GM19023 (cell line): Measurements from ENCODE around the gene UNK.

ENCODE experiments used
- ATAC-seq: cut with Tn5 transposase; IDR thresholded peaks from one replicate; pipeline ENCODE4 v1.9.1; 2021; ENCODE audit warnings: mild to moderate bottlenecking, moderate library complexity; ENCODE audit not compliant: unreplicated experiment

UNK gene, protein sequence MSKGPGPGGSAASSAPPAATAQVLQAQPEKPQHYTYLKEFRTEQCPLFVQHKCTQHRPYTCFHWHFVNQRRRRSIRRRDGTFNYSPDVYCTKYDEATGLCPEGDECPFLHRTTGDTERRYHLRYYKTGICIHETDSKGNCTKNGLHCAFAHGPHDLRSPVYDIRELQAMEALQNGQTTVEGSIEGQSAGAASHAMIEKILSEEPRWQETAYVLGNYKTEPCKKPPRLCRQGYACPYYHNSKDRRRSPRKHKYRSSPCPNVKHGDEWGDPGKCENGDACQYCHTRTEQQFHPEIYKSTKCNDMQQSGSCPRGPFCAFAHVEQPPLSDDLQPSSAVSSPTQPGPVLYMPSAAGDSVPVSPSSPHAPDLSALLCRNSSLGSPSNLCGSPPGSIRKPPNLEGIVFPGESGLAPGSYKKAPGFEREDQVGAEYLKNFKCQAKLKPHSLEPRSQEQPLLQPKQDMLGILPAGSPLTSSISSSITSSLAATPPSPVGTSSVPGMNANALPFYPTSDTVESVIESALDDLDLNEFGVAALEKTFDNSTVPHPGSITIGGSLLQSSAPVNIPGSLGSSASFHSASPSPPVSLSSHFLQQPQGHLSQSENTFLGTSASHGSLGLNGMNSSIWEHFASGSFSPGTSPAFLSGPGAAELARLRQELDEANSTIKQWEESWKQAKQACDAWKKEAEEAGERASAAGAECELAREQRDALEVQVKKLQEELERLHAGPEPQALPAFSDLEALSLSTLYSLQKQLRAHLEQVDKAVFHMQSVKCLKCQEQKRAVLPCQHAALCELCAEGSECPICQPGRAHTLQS

DNA sequence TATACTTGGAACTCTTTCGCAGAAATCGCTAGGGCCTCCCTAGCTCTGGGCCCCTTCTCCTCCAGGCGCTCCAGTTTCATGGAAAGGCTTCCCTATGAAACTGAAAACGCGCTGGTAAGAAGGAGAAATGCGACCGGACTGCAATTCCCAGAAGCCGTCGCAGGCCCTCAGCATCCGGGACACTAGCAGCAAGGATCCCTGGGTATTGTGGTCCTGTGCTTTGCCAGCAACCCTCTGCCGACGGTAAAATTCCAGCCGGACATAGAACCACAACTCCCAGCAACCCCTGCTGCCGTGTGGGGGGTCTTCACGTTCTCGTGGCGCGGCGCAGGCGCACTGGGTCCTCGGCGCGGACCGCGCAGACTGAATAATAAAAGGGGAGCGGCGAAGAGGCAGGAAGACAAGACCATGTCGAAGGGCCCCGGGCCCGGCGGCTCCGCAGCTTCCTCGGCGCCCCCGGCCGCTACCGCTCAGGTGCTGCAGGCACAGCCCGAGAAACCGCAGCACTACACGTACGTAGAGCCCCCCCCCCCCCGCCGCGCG lies at the start of gene UNK:
TSS of gene UNK (plus strand) at position 334 of the 543 bp plus-strand sequence. CDS start at position 409, 75 bp downstream.
- peak; percentile 63 for ATAC-seq

DNA sequence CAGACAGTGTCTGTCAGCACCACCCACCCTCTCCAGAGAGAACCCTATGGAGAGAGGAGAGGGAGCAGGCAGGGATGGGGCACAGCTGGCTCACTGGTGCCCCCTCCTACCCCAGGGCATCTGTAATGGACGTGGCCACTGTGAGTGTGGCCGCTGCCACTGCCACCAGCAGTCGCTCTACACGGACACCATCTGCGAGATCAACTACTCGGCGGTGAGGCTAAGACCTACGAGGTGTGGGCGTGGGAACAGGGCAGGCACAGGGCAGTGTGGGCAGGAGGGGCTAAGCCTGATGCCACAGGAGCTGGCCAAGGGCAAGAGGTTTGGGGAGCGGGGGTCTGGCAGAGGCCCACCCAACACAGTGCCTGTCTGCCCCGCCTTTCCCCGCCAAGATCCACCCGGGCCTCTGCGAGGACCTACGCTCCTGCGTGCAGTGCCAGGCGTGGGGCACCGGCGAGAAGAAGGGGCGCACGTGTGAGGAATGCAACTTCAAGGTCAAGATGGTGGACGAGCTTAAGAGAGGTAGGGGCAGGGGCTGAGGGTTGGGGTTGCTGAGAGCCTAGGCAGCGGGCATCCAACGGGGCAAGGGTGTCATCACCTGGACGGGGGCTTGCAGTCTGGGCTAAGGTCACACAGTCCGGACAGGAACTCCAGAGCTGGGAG lies 48.3 kb upstream of the UNK start:
- no peak for ATAC-seq

DNA sequence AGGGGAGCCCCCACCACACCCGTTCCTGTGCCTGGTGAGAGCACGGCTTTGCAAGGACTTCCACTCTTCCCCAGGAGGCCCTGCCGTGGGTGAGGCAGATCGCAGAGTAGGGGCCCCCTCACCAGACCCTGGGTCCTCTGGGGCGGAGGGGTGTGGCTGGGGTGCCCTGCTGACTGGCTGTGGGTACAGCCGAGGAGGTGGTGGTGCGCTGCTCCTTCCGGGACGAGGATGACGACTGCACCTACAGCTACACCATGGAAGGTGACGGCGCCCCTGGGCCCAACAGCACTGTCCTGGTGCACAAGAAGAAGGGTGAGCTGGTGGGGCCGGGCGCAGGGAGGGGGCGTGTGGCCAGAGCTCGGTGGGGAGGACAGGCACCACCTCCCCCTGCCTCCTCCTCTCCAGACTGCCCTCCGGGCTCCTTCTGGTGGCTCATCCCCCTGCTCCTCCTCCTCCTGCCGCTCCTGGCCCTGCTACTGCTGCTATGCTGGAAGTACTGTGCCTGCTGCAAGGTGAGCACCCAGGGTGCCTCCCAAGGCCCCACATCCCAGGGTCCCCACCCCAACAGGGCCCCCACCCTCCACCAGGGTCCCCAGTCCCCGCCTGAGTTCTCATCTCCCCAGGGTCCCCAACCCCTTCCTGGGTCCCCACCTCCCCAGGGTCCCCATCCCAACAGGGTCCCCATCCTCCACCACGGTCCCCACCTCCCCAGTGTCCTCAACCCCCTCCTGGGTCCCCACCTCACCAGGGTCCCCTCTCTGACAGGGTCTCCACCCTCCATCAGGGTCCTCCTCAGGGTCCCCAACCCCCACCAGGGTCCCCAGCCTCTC lies 47.3 kb upstream of the UNK start:
- no peak for ATAC-seq

DNA sequence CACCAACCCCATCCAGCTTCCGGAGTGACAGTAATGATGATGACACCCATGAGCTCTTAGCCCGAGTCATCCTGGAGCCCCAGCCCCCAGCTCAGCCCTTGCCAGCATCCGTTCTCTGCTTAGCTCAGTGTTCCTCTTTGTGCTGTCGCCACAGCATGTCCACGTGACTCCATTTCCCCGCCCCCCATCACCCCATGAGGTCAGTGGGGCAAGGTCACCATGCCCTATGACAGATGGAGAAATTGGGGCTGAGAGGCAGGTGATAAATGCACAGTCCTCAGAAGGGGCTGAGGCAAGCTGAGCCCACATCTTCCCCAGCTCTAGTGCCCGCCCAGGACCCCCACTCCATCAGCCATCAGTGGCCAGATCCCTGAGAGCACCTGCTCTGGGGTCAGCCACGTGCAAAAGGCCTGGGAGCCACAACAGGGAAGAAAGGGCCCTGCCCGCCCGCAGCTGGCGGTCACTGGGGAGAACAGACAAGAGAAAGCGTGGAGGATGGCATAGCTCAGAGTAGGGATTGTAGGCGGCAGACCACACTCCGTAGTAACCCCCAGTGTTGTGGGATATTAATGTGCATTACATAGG lies 46.3 kb upstream of the UNK start:
- ATAC-seq, result no peak

DNA sequence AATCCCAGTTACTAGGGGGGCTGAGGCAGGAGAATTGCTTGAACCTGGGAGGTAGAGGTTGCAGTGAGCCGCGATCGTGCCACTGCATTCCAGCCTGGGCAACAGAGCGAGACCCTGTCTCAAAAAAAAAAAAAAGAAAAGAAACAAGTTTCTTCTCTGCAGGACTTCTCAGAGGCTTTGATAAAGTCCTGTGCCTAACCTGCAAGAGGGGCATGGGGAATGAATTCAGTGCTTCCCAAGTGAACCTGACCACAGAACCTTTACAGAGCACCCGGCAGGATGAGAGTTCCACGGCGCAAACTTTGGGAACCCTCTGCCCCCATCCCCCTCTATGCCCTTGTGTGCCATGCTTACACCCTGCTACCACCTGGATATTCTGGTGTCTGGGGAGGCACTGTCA lies 45.4 kb upstream of the UNK start:
- ATAC-seq, result no peak

DNA sequence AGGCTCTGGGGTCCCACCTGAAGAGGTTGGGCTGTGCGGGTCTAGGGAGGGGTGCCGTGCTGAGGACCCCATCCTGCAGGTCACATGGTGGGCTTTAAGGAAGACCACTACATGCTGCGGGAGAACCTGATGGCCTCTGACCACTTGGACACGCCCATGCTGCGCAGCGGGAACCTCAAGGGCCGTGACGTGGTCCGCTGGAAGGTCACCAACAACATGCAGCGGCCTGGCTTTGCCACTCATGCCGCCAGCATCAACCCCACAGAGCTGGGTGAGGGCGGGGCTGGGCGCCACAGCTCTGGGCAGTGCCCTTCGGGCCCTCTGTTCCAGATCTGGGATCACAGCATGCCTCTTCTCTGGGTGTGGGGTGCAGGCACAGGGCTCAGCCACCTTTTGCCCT lies 44.8 kb upstream of the UNK start:
- no peak for ATAC-seq

DNA sequence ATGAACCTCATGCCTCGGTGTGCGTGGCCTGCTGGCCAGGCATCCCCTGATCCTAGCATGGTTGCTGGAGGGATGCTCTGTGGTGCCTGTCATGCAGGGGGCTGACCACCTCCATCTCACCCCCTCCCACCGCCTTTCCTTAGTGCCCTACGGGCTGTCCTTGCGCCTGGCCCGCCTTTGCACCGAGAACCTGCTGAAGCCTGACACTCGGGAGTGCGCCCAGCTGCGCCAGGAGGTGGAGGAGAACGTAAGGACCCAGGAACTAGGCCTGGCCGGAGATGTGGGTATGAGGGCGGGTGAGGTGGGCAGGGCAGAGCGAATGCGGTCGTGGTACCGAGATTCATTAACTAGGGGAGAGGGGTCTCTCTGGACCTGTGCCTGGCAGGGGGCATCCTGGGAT lies 44.4 kb upstream of the UNK start:
- no peak for ATAC-seq

DNA sequence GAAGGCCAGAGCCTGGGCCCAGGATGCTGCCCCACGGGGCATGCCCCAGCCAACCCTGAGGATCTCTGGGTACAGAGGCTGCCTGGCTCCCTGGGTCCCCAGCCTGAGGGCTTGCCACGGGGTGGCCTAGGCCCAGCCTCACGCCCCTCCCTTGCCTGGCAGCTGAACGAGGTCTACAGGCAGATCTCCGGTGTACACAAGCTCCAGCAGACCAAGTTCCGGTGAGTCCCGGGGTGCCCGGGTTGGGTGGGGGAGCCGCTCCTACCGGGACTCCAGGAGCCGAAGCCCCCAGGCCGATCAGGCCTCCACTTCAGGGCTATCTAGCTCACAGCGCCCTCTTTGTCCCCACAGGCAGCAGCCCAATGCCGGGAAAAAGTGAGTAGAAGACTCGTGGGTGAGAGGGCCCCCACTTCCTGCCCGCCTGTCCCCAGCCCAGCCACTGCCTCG lies 44.0 kb upstream of the UNK start:
- no peak for ATAC-seq

DNA sequence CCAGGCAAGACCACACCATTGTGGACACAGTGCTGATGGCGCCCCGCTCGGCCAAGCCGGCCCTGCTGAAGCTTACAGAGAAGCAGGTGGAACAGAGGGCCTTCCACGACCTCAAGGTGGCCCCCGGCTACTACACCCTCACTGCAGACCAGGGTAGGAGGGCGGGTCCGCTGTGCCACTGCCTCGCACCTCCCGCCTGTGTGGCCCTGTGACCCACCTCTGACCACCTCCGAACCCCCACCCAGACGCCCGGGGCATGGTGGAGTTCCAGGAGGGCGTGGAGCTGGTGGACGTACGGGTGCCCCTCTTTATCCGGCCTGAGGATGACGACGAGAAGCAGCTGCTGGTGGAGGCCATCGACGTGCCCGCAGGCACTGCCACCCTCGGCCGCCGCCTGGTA lies 42.3 kb upstream of the UNK start:
- ATAC-seq, result no peak

DNA sequence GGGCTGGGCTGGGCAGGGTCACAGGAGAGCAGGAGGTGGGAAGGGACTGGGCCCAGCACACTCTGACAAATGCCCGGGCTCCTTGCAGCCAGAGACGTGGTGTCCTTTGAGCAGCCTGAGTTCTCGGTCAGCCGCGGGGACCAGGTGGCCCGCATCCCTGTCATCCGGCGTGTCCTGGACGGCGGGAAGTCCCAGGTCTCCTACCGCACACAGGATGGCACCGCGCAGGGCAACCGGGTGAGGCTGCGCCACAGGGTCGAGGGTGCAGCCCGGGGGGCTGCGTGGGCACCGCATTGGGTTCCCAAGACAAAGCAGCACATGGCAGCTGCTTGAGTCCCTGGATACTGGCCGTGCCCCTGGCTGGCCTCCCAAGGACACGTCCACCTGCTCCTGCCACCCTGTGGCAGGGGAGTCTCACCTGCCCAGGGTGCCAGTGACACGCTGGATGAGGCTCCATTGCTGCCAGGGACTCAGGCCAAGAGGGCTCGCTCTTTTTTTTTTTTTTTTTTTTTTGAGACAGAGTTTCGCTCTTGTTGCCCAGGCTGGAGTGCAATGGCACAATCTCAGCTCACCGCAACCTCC lies 40.9 kb upstream of the UNK start:
- ATAC-seq, result no peak

DNA sequence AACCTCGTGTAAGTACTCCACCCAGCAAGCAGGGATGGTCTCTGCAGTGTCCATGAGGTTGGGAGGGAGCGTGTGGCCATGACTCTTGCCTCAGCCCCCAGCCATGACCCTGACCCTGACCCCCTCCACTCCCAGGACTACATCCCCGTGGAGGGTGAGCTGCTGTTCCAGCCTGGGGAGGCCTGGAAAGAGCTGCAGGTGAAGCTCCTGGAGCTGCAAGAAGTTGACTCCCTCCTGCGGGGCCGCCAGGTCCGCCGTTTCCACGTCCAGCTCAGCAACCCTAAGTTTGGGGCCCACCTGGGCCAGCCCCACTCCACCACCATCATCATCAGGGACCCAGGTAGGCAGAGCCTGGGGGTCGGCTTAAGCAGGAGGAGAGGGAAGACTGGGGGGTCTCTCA lies 35.9 kb upstream of the UNK start:
- no peak for ATAC-seq

DNA sequence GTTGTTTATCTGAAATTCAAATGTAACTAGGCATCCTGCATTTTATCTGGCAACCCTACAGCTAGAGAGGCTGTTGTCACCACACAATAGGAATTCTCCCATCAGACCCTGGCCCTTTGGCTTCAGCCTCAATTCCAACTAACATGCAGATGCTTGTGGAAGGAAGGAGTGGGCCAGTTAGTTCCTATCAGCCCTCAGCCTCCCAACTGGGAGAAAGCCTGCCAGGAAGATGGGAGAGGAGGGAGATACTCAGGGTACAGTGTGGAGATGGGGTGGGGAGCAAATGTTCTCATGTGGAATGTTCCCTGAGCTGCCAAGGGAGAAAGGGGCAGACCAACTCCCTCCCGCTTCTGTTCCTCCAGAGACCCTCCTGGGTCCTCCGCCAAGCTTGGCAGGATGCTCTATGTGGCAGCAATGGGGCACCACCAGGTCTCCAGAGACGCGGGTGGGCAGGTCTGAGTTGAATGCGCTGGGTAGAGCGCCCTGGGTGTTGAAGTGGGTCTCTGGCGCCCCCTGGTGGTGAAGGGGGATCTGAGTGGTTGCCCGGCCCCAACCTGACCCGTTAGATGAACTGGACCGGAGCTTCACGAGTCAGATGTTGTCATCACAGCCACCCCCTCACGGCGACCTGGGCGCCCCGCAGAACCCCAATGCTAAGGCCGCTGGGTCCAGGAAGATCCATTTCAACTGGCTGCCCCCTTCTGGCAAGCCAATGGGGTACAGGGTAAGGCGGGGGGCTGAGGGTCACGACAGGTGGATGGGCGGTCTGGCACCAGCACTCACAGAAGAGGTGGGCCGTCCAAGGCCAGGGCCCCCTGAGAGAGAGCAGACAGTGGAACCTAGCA lies 34.8 kb upstream of the UNK start:
- ATAC-seq, result peak; percentile 46

DNA sequence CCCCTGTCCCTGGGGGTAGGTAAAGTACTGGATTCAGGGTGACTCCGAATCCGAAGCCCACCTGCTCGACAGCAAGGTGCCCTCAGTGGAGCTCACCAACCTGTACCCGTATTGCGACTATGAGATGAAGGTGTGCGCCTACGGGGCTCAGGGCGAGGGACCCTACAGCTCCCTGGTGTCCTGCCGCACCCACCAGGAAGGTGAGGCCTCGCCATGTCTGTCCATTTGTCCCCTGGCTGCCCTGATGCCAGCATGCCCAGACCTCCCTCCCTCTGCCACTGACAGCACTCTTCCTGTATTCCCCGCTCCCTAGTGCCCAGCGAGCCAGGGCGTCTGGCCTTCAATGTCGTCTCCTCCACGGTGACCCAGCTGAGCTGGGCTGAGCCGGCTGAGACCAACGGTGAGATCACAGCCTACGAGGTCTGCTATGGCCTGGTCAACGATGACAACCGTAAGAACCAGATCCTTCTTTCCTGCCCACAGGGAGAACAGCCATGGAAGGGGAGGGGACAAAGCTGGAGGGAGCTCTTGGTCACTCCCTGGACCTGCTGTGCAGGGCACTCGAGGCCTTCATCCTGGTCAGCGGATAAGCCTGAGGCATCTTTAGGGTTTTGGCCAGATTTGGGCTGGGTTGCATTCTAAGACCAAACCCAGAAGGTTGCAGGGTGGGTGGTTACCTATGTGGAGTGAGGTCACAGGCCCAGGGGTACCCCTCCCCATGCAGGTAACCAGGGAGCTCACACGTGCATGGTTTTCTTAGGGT lies 33.8 kb upstream of the UNK start:
- no peak for ATAC-seq

DNA sequence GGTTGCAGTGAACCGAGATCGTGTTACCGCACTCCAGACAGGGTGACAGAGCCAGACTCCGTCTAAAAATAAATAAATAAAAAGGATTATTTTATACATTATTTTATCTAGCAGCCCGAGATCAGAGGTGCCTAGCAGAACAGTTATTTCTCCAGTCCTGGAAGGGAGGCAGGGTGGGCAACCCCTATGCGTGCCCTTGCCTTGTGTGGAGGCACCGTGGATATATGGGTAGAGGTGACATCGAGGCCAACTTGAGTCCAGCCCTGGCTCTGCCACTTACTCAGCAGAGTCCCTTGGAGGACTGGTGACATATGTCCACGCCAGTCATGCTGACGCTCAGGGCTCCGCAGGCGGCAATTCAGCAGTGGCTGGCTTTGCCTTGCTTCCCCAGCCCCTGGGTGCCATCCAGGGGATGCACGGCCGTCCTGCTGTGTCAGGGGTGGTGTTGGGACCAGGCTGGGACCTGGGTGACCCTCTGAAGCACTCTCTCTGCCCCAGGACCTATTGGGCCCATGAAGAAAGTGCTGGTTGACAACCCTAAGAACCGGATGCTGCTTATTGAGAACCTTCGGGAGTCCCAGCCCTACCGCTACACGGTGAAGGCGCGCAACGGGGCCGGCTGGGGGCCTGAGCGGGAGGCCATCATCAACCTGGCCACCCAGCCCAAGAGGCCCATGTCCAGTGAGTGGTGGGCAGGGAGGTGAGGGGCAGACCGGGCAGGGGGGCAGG lies 32.8 kb upstream of the UNK start:
- ATAC-seq, result no peak

DNA sequence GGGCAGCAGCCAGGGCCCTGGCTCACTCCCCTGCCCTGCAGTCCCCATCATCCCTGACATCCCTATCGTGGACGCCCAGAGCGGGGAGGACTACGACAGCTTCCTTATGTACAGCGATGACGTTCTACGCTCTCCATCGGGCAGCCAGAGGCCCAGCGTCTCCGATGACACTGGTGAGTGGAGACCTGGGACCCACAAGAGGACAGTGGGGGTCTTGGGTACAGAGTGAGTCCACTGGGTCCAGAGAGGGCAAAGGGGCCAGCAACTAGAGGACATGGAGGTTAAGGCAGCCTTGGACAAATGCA lies 32.2 kb upstream of the UNK start:
- ATAC-seq, result no peak

DNA sequence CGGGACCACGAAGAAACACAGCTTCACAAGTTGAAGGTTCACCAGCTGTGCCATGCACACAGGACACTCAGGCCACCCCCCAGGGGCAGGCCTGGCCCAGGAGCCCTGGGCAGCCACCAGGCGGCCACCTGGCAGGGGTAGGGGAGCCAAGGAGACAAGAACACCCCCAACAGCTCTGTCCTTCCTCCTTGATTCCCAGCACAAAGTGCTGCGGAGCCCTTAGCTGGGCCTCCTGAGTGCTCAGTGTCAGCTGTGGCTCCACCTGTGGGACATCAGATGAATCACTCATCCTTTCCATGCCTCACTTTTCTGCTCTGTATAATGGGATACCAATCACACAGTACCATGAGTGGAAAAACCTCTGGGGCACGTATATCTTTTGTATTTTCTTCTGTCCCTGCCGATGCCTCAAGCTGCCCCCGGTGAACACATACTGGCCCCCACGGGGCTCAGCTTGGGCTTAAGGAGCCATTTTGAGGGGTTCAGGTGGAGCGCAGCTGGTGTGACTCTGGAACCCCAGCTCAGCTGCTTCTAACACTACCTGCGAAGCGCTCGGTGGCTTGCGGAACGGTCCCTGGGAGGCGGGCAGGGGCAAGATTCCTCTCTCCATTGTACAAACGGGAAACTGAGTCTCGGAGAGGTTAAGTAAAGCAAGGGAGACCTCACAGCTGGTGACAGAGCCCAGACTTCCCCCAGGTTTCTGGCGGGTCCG lies 31.6 kb upstream of the UNK start:
- ATAC-seq, result no peak
